Fibroblast of the conjunctiva (primary cell): Measurements from ENCODE around the gene PADI6.

Source experiments
- DNase-seq: peaks from one replicate; pipeline ENCODE4 v3.0.0-alpha.2; 2010; ENCODE audit warnings: low read depth

Gene PADI6

GRCh38 chr1:17436380-17437174 is 64.6 kb downstream of the PADI6 start:
- DNase-seq: no peak

DNA sequence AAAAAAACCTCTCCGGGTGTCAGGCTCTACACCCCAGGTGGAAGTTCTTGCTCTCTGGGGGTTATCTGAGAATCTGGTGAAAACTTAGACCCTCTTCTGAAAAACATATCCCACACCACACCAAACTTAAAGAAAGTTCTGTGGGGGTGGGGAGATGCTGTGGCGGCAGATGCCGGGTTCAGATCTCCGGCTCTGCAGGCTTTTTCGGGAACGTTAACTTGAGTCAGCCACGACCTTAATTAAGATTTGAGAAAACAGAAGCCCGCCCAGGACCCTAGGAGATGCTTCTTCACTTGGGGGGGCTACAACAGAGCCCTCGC is 65.2 kb downstream of the PADI6 start:
- DNase-seq: no peak

DNA sequence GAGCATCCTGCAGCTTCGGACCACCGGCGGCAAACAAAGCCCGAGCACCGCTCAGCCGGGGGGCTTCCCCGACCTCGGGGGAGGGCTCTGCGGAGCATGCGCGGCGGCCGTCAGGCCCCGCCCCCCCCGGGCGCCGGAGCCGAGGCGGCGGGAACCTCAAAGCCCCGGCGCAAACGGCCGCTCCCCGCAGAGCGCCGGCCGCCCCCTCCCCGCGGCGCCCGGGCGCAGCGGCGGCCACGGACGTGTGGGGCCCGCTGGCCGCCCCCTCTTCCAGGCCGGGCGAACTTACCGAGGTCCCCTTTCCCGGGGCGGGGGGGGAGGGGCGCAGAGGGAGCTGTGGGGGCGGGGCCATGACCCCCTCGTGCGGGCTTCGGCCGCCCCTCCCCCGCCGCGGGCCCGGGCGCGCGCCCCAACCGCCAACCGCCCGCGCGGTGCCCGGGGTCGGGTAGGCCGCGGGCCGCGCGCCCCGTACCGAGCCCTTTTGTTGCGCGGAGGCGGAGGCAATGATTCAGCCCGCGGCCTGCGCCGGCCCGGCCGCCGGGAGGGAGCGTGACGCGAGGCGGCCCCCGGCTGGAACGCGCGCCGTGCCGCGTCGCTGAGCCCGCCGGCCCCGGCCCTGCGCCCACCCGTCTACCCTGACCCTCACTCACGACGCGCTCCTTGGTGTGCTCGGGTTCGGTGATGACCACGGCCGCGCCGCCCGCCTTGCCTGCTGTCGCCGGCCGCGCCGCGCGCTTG is 65.8 kb downstream of the PADI6 start:
- DNase-seq: no peak

- DNase-seq: no peak
Measured at GRCh38 chr1:17438318-17439249, 66.6 kb downstream of the PADI6 start.

- peak; percentile 62 for DNase-seq
Measured at GRCh38 chr1:17439250-17440073, 67.5 kb downstream of the PADI6 start, which contains the start of gene RCC2. Gene RCC2, minus strand, starts transcription at chr1:17439677. Its CDS starts 1,163 bp downstream, at chr1:17438514.

GRCh38 chr1:17440074-17440826 is 68.3 kb downstream of the PADI6 start:
- DNase-seq: no peak

DNA sequence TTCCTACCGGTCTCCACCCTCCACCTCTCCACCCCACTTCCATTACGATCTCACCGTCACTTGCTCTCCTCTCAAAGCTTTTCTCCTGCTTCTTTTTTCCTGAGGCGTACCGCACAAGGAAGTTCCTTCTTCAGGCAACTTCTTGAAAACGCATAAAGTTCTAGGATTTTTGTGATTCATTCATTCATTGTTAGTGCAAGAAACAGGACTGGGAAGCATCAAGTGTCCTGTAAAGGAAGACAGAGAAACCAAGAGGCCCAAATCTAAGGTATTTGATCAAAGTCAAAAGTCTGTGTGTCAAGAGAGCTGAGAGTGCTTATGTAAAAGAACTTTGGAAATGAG is 68.8 kb downstream of the PADI6 start:
- no peak for DNase-seq

- peak; percentile 83 for DNase-seq
Measured at GRCh38 chr1:17441265-17441992, 69.4 kb downstream of the PADI6 start.

DNA sequence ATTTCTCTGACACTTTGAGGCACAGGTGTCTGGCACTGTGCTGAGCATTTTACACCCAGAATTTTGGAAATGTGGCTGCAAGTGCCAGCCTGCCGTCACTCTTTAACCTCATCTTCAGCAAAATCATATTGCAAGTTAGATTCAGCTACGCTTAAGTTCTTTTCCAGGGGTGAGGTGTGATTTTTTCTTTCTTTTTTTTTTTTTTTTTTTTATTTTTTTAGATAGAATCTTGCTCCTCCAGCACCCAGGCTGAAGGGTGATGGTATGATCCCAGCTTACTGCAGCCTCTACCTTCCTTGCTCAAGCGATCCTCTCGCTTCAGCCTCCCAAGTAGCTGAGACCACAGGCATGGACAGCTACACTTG is 70.0 kb downstream of the PADI6 start:
- DNase-seq: no peak

DNA sequence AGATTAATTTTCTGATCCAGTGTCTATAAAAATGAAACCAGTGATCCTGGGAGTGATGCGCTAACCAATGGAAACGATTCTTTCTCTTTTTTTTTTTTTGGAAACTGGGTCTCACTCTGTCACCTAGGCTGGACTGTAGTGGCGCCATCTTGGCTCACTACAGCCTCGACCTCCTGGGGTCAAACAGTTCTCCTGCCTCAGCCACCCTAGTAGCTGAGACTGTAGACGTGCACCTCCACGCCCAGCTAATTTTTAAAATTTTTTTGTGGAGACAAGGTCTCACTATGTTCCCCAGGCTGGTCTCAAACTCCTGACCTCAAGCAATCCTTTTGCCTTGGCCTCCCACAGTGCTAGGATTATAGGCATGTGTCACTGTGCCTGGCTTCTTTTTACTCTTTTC is 70.8 kb downstream of the PADI6 start:
- no peak for DNase-seq

GRCh38 chr1:17447501-17447992 is 75.6 kb downstream of the PADI6 start:
- DNase-seq: no peak
